Astrocyte (in vitro differentiated cells and primary cell): Measurements from ENCODE around the gene NKX1-2. TPM values are rescaled to one million over a fixed set of nuclear protein-coding genes. Genes with fewer than 3 reads are reported as not detected.

Experiments used
- DNase-seq: peaks from one replicate; pipeline ENCODE4 v3.0.0-alpha.2; 2010; ENCODE audit warnings: low read depth
- FAIRE-seq: peaks from 2 replicates; lab custom pipeline; 2011; peaks lifted over from hg19 to GRCh38; lab: Jason Lieb, UNC
- H2AFZ ChIP-seq: 2 replicates; pipeline ENCODE4 v1.6.0; 2012; ENCODE audit warnings: low read depth, low read length, inconsistent platforms
- H3K27ac ChIP-seq: 2 replicates; pipeline ENCODE4 v1.5.1; 2011; ENCODE audit warnings: low read depth, low read length, inconsistent platforms
- H3K27me3 ChIP-seq: 2 replicates; pipeline ENCODE4 v1.6.0; 2011; ENCODE audit warnings: low read length, inconsistent platforms; ENCODE audit not compliant: insufficient read depth
- H3K36me3 ChIP-seq: 2 replicates; pipeline ENCODE4 v1.5.1; 2011; ENCODE audit warnings: low read length, inconsistent platforms; ENCODE audit not compliant: insufficient read depth
- H3K4me1 ChIP-seq: 2 replicates; pipeline ENCODE4 v1.5.1; 2011; ENCODE audit warnings: low read length, inconsistent platforms; ENCODE audit not compliant: insufficient read depth
- H3K4me2 ChIP-seq: 2 replicates; pipeline ENCODE4 v1.6.0; 2012; ENCODE audit warnings: low read length, inconsistent platforms
- H3K4me3 ChIP-seq: 2 replicates; pipeline ENCODE4 v1.5.1; 2011; ENCODE audit warnings: low read depth, mild to moderate bottlenecking, low read length, inconsistent platforms; ENCODE audit not compliant: insufficient read depth
- H3K79me2 ChIP-seq: 2 replicates; pipeline ENCODE4 v1.6.0; 2012; ENCODE audit warnings: mild to moderate bottlenecking, low read length, inconsistent platforms; ENCODE audit not compliant: insufficient read depth
- H3K9ac ChIP-seq: 2 replicates; pipeline ENCODE4 v1.6.0; 2012; ENCODE audit warnings: mild to moderate bottlenecking, low read length, inconsistent platforms
- H3K9me3 ChIP-seq: 2 replicates; pipeline ENCODE4 v1.5.1; 2012; ENCODE audit warnings: low read depth, mild to moderate bottlenecking, low read length, inconsistent platforms; ENCODE audit not compliant: insufficient read depth
- H4K20me1 ChIP-seq: 2 replicates; pipeline ENCODE4 v1.6.0; 2012; ENCODE audit warnings: low read length, inconsistent platforms; ENCODE audit not compliant: insufficient read depth
- H3K27ac Mint-ChIP-seq: one replicate; pipeline ENCODE4 v1.8.0; 2021; ENCODE audit warnings: mild to moderate bottlenecking, mixed read lengths; ENCODE audit not compliant: unreplicated experiment
- H3K27me3 Mint-ChIP-seq: one replicate; pipeline ENCODE4 v1.8.0; 2021; ENCODE audit warnings: low read depth, mixed read lengths; ENCODE audit not compliant: unreplicated experiment
- H3K36me3 Mint-ChIP-seq: one replicate; pipeline ENCODE4 v1.8.0; 2021; ENCODE audit warnings: low read depth, mixed read lengths; ENCODE audit not compliant: unreplicated experiment
- H3K4me1 Mint-ChIP-seq: one replicate; pipeline ENCODE4 v1.8.0; 2021; ENCODE audit warnings: low read depth, mixed read lengths; ENCODE audit not compliant: unreplicated experiment
- H3K4me3 Mint-ChIP-seq: one replicate; pipeline ENCODE4 v1.8.0; 2021; ENCODE audit warnings: mild to moderate bottlenecking, moderate library complexity, mixed read lengths; ENCODE audit not compliant: unreplicated experiment
- H3K9me3 Mint-ChIP-seq: one replicate; pipeline ENCODE4 v1.8.0; 2021; ENCODE audit warnings: mild to moderate bottlenecking, mixed read lengths; ENCODE audit not compliant: unreplicated experiment
- EZH2 ChIP-seq: IDR thresholded peaks from 2 replicates; pipeline ENCODE4 v1.6.1; 2012; ENCODE audit warnings: mild to moderate bottlenecking, low read length, inconsistent platforms; ENCODE audit not compliant: insufficient read depth
- total RNA-seq: library from RNA; stranded (reverse); gene quantifications from 2 replicates; pipeline ENCODE4 v1.2.1, GENCODE V29; 2021
- TF ChIP-seq, protein P1 (sequence below): IDR thresholded peaks from 2 replicates; pipeline ENCODE4 v1.5.1; 2011; ENCODE audit warnings: low read depth, mild to moderate bottlenecking, inconsistent platforms, low read length, moderate library complexity; ENCODE audit not compliant: insufficient read depth

The NKX1-2 gene
- total RNA-seq, 1 donor from 2014 or later, result not detected

DNA sequence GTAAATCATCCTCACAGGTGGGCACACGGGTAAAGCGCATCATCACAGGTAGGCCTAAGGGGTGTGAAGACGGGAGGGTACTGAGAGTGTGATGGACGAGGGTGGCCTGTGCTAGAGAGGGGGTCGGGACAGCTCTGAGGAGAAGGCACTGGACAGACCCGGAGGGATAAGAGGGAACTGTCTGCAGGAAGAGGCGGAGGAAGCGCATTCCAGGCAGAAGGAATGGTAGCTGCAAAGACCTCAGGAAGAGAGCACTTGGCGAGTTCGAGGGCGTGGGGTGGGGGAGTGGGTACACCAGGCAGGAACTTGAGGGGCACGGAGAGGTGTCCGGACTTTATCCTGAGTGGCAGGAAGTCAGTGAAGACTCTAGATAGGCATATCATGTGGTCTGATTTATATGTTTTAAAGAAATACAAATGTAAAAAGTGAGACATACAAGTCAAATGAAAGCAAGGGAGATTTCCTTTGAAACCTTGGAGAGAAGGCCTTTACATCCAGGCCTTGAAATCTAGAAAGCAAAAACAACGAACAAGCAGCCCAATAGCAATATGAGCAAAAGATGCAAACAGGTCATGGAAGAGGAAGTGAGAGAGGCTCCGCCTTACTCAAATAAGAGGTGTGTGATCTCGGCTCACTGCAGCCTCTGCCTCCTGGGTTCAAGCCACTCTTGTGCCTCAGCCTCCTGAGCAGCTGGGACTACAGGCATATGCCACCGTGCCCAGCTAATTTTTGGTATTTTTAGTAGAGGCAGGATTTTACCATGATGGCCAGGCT lies 15.4 kb upstream of the NKX1-2 start:
- H4K20me1 ChIP-seq, result peaks cover 13% of the 10 kb centered on the region
- peaks cover 4% of the 10 kb centered on the region for H3K4me1 ChIP-seq
- Mint-ChIP-seq H3K27ac (no peak overlapping the region), H3K36me3 (peaks cover 2% of the 10 kb centered on the region), H3K4me1 (peaks cover 3% of the 10 kb centered on the region), H3K4me3 (no peak overlapping the region), H3K27me3 (peaks cover 1% of the 10 kb centered on the region), H3K9me3 (no peaks in the 10 kb centered on the region)
- no peaks in the 10 kb centered on the region for H3K79me2 ChIP-seq
- H3K4me3 ChIP-seq, result no peak overlapping the region
- H3K27me3 ChIP-seq, result no peaks in the 10 kb centered on the region
- TF ChIP-seq EZH2, result no peak
- TF ChIP-seq, protein P1, sequence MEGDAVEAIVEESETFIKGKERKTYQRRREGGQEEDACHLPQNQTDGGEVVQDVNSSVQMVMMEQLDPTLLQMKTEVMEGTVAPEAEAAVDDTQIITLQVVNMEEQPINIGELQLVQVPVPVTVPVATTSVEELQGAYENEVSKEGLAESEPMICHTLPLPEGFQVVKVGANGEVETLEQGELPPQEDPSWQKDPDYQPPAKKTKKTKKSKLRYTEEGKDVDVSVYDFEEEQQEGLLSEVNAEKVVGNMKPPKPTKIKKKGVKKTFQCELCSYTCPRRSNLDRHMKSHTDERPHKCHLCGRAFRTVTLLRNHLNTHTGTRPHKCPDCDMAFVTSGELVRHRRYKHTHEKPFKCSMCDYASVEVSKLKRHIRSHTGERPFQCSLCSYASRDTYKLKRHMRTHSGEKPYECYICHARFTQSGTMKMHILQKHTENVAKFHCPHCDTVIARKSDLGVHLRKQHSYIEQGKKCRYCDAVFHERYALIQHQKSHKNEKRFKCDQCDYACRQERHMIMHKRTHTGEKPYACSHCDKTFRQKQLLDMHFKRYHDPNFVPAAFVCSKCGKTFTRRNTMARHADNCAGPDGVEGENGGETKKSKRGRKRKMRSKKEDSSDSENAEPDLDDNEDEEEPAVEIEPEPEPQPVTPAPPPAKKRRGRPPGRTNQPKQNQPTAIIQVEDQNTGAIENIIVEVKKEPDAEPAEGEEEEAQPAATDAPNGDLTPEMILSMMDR, result no peak
- H3K27ac ChIP-seq, result no peak overlapping the region
- DNase-seq, result no peak
- no peaks in the 10 kb centered on the region for H3K9me3 ChIP-seq
- no peak overlapping the region for H3K4me2 ChIP-seq
- no peak overlapping the region for H2AFZ ChIP-seq
- no peaks in the 10 kb centered on the region for H3K36me3 ChIP-seq
- no peak overlapping the region for H3K9ac ChIP-seq
- FAIRE-seq, result no peak

DNA sequence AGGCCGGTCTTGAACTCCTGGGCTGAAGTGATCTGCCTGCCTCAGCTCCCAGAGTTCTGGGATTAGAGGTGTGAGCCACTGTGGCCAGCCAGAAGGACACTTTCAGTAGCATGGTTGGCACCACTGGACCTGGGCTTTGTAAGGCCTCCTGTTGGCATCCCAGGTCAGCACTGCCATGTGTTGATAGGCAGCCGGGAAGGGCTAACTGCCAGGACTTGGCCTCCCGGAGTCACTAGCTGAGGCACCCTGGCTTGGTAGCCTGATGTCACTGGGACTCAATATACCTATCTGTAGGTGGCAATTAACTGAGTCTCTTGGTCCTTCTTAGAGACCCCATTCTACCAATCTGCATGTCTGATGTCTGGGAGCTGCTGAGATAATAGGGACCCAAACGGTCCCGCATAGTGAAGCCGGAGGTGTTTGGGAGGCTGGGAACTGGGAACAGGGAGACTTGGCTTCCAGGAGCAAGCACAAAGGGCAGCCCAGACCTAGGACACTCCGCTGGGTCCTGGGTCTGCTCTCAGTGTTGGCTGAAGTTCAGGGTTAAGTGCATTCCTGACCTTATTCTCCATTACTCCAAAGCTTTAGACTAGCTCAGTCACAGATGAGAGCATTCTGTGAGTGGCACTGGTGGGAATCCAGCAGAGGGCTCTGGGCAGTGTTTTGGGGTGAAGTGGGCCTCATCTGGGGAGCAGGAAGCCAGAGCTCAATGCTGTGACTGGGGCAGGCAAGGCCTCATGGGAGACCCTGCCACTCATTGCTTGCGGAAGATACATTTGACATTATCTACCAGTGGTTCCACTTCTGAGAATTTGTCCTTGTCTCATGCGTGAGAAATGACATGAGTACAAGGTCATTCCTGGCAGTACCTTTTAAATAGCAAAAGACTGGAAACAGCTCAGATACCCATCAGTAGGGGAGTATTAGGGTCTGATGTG lies 14.5 kb upstream of the NKX1-2 start:
- Mint-ChIP-seq H3K36me3 (no peaks in the 10 kb centered on the region), H3K9me3 (peaks cover 7% of the 10 kb centered on the region), H3K4me3 (no peak overlapping the region), H3K4me1 (peaks cover 3% of the 10 kb centered on the region), H3K27ac (no peak overlapping the region), H3K27me3 (peaks cover 1% of the 10 kb centered on the region)
- Histone ChIP-seq H3K4me1 (peaks cover 4% of the 10 kb centered on the region), H3K79me2 (no peaks in the 10 kb centered on the region), H4K20me1 (peaks cover 13% of the 10 kb centered on the region), H3K9me3 (no peaks in the 10 kb centered on the region), H3K9ac (no peak overlapping the region), H3K27ac (no peak overlapping the region), H3K4me3 (no peak overlapping the region), H2AFZ (no peak overlapping the region), H3K36me3 (no peaks in the 10 kb centered on the region), H3K27me3 (peaks cover 4% of the 10 kb centered on the region), H3K4me2 (no peak overlapping the region)
- TF ChIP-seq, protein P1, result no peak
- TF ChIP-seq EZH2, result no peak
- FAIRE-seq, result no peak
- DNase-seq, result no peak
